ENCODE measurements around the gene C19orf67.

DNA sequence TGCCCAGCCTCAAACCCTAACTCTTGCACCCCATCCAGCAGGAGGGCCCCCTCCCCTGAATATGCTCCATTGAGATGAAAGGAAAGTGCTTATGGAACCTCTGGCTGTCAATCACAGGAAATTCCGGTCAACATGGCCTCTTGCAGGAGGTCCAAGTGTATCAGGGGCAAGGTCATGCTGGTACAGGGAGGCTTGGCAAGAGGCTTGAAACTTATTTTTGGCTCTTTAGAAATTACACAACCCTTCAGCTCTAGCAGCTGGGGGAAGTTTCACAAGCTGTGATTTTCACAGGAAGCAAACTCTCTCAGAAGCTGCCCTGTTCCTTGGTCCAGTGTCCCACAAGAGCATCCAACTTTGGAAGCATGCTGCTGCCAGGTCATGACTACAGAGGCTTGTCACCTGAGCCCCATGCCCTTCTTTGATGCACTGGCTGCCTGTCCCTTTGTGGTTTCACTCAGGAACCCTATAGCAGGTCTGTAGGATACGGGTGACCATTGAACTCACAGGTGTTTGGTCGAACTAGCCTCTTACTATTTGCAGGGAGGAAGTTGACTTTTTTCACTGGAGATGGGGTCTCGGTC lies 42.4 kb upstream of the C19orf67 start:
- TF ChIP-seq POLR2A (IDR thresholded peaks at IDR 0.05) (no peak), EP300 (IDR thresholded peaks at IDR 0.05) (no peak), POLR2AphosphoS5 (IDR thresholded peaks at IDR 0.05) (no peak)
- TF ChIP-seq, protein P1, sequence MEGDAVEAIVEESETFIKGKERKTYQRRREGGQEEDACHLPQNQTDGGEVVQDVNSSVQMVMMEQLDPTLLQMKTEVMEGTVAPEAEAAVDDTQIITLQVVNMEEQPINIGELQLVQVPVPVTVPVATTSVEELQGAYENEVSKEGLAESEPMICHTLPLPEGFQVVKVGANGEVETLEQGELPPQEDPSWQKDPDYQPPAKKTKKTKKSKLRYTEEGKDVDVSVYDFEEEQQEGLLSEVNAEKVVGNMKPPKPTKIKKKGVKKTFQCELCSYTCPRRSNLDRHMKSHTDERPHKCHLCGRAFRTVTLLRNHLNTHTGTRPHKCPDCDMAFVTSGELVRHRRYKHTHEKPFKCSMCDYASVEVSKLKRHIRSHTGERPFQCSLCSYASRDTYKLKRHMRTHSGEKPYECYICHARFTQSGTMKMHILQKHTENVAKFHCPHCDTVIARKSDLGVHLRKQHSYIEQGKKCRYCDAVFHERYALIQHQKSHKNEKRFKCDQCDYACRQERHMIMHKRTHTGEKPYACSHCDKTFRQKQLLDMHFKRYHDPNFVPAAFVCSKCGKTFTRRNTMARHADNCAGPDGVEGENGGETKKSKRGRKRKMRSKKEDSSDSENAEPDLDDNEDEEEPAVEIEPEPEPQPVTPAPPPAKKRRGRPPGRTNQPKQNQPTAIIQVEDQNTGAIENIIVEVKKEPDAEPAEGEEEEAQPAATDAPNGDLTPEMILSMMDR (IDR thresholded peaks at IDR 0.05), result no peak
